ENCODE data around the gene YAP1. TPM values are rescaled to one million over a fixed set of nuclear protein-coding genes. Genes with fewer than 3 reads are reported as not detected.

YAP1 gene
- total and polyA plus RNA-seq, 3 donors from 2014 or later: 44.2 to 144 (median 110) TPM

GRCh38 chr11:102114032-102114431, 3.8 kb downstream of the YAP1 start:
- H3K27me3 ChIP-seq: no peaks in the 10 kb centered on the region
- WGBS, 2 donors: 46 to 53% methylated on average over 4 of the region's 4 CpGs
- no peak overlapping the region for H3K4me3 ChIP-seq
- H3K4me1 ChIP-seq: peaks cover 41% of the 10 kb centered on the region
- intact Hi-C loops (cut with DNase I; ENCODE audit: low total_unique reads): no loop called here
- TF ChIP-seq CTCF (IDR thresholded peaks at IDR 0.05) (no peak), POLR2A (IDR thresholded peaks at IDR 0.05) (no peak)
- H3K27ac ChIP-seq: peak overlapping the region in 1 of 2 donors; percentile 47
- H3K36me3 ChIP-seq (ENCODE audit: low read depth, missing control alignments): no peaks in the 10 kb centered on the region
- DNase-seq: peak; percentile 23
- H3K9me3 ChIP-seq: no peaks in the 10 kb centered on the region

- DNase-seq: no peak
- peaks cover 38% of the 10 kb centered on the region for H3K4me1 ChIP-seq
Observed at GRCh38 chr11:102115557-102115956, 5.3 kb downstream of the YAP1 start.

GRCh38 chr11:102116453-102117205, 6.4 kb downstream of the YAP1 start:
- 55 to 59% methylated on average over 2 of the region's 2 CpGs for WGBS, 2 donors
- Histone ChIP-seq H3K27me3 (no peaks in the 10 kb centered on the region), H3K27ac (peak overlapping the region; percentile 4 to 62), H3K36me3 (ENCODE audit: low read depth, missing control alignments) (no peaks in the 10 kb centered on the region), H3K4me3 (no peak overlapping the region), H3K9me3 (no peaks in the 10 kb centered on the region), H3K4me1 (peaks cover 38% of the 10 kb centered on the region)
- no peak for TF ChIP-seq CTCF (IDR thresholded peaks at IDR 0.05)
- TF ChIP-seq POLR2A (IDR thresholded peaks at IDR 0.05): no peak
- intact Hi-C loops (cut with DNase I; ENCODE audit: low total_unique reads): no loop called here
- DNase-seq: no peak

More at GRCh38 chr11:102115557-102115956, 5.3 kb downstream of the YAP1 start:
- TF ChIP-seq CTCF (IDR thresholded peaks at IDR 0.05) (no peak), POLR2A (IDR thresholded peaks at IDR 0.05) (no peak)
- H3K27ac ChIP-seq: peak overlapping the region; percentile 4 to 62
- no peak overlapping the region for H3K4me3 ChIP-seq
- H3K36me3 ChIP-seq (ENCODE audit: low read depth, missing control alignments): no peaks in the 10 kb centered on the region
- no peaks in the 10 kb centered on the region for H3K27me3 ChIP-seq
- no peaks in the 10 kb centered on the region for H3K9me3 ChIP-seq
- intact Hi-C loops (cut with DNase I; ENCODE audit: low total_unique reads): no loop called here

GRCh38 chr11:102117472-102118113, 7.3 kb downstream of the YAP1 start:
- H3K9me3 ChIP-seq: no peaks in the 10 kb centered on the region
- no peaks in the 10 kb centered on the region for H3K27me3 ChIP-seq
- DNase-seq: no peak
- intact Hi-C loops (cut with DNase I; ENCODE audit: low total_unique reads): no loop called here
- H3K4me3 ChIP-seq: no peak overlapping the region
- TF ChIP-seq CTCF (IDR thresholded peaks at IDR 0.05): no peak
- no peak for TF ChIP-seq POLR2A (IDR thresholded peaks at IDR 0.05)
- H3K27ac ChIP-seq: no peak overlapping the region
- whole genome bisulfite sequencing, 2 donors: 52 to 67% methylated on average over 4 of the region's 4 CpGs
- H3K4me1 ChIP-seq: peaks cover 38% of the 10 kb centered on the region
- no peaks in the 10 kb centered on the region for H3K36me3 ChIP-seq (ENCODE audit: low read depth, missing control alignments)
